GM12873 (cell line): ENCODE results near the gene C19orf44.

ENCODE experiments used
- TF ChIP-seq, protein P1 (sequence below): IDR thresholded peaks from 2 replicates; pipeline ENCODE4 v1.5.1; 2012; ENCODE audit warnings: low read depth, mild to moderate bottlenecking, moderate library complexity, low read length, control low read depth; ENCODE audit not compliant: insufficient read depth; ENCODE audit errors: missing control alignments

Gene C19orf44

GRCh38 chr19:16473875-16474392 is 22.3 kb upstream of the C19orf44 start:
- TF ChIP-seq, protein P1, sequence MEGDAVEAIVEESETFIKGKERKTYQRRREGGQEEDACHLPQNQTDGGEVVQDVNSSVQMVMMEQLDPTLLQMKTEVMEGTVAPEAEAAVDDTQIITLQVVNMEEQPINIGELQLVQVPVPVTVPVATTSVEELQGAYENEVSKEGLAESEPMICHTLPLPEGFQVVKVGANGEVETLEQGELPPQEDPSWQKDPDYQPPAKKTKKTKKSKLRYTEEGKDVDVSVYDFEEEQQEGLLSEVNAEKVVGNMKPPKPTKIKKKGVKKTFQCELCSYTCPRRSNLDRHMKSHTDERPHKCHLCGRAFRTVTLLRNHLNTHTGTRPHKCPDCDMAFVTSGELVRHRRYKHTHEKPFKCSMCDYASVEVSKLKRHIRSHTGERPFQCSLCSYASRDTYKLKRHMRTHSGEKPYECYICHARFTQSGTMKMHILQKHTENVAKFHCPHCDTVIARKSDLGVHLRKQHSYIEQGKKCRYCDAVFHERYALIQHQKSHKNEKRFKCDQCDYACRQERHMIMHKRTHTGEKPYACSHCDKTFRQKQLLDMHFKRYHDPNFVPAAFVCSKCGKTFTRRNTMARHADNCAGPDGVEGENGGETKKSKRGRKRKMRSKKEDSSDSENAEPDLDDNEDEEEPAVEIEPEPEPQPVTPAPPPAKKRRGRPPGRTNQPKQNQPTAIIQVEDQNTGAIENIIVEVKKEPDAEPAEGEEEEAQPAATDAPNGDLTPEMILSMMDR = no peak

- TF ChIP-seq, protein P1 = no peak
Observed at GRCh38 chr19:16476401-16476800, 19.8 kb upstream of the C19orf44 start.

- TF ChIP-seq, protein P1 = no peak
Observed at GRCh38 chr19:16477311-16477710, 18.9 kb upstream of the C19orf44 start.

DNA sequence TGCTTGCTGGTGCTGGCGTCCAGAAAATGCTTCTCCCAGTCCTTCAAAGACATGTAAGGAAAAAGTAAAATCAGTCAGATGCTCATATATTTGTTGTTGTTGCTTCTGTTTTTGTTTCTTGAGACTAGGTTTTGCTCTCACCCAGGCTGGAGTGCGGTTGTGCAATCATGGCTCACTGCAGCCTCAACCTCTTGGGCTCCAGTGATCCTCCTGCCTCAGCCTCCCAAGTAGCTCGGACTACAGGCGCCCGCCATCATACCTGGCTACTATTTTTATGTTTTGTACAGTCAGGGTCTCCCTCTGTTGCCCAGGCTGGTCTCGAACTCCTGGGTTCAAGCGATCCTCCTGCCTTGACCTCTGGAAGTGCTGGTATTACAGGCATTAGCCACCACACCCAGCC is 13.4 kb upstream of the C19orf44 start:
- TF ChIP-seq, protein P1 = no peak

GRCh38 chr19:16496613-16496983 is 404 bp downstream of the C19orf44 start:
- TF ChIP-seq, protein P1 = no peak

GRCh38 chr19:16497042-16497441 is 848 bp downstream of the C19orf44 start:
- TF ChIP-seq, protein P1 = no peak

DNA sequence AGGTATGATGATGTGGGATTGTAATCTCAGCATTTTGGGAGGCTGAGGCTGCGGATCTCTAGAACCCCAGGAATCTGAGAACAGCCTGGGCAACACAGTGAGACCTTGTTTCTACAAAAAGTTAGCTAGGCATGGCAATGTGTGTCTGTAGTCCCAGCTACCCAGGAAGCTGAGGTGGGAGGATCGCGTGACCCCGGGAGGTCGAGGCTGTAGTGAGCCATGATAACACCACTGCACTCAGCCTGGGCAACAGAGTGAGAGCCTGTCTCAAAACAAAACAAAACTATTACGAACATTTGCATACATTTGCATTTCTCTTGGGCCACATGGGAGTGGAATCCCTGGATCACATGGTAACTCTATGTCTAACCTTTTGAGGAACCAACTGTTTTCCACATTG is 1.6 kb downstream of the C19orf44 start:
- TF ChIP-seq, protein P1 = no peak
